ENCODE measurements around the gene PSMG3. TPM values are rescaled to one million over a fixed set of nuclear protein-coding genes. Genes with fewer than 3 reads are reported as not detected.
A peak's percentile ranks its signal among the peaks of the same experiment; 100 is the strongest.

The PSMG3 gene
- total RNA-seq (2021; ENCODE audit: unreplicated experiment), result 59.4 TPM
- polyA plus RNA-seq (2012; ENCODE audit: insufficient read length), result 81.5 TPM
- percentile 74 among the genes with signal in this experiment for Bru-seq, nascent RNA
- BruChase-seq, experiment 1, labeled RNA remaining after a 2-hour chase, result percentile 86 among the genes with signal in this experiment
- BruChase-seq, experiment 2, labeled RNA remaining after a 6-hour chase, result percentile 84 among the genes with signal in this experiment
- long read RNA-seq, transcript PSMG3-202 (2 exons, 1,391 nt), result major isoform, 27 of 137 reads
- long read RNA-seq, partial matches to known transcripts, result 0 of 137 reads
- long read RNA-seq, other reads (novel, unspliced or antisense), result 106 of 137 reads

GRCh38 chr7:1569833-1570632 is at the start of gene PSMG3:
TSS of gene PSMG3 (minus strand) at chr7:1570032. CDS start at chr7:1569339, 693 bp downstream.
- ChIA-PET POLR2A (interaction anchor here (0.5 to 1.2 kb wide), 2 partner anchors 14 to 432 kb away, joined by 3 read pairs; partner anchors contain the start of gene TMEM184A), CTCF (no interaction called here)
- Histone ChIP-seq H3K4me1 (ENCODE audit: control insufficient read depth, insufficient read depth, low read length) (peaks cover 31% of the 10 kb centered on the region), H3K4me3 (ENCODE audit: low read depth in 2 of 2, low read length in 2 of 2) (peak within 1 kb of the TSS; percentile 83 to 96), H3K9me3 (ENCODE audit: control insufficient read depth, insufficient read depth, low read depth, low read length) (no peaks in the 10 kb centered on the region), H3K27ac (ENCODE audit: low read length) (peak within 1 kb of the TSS; percentile 90), H3K36me3 (ENCODE audit: control insufficient read depth, insufficient read depth, low read length) (no peaks in the 10 kb centered on the region), H3K27me3 (ENCODE audit: control insufficient read depth, insufficient read depth, low read length) (no peaks in the 10 kb centered on the region)
- no peak for DNase-seq (ENCODE audit: low read depth, low spot score)
- peak; percentile 94 for ATAC-seq
- intact Hi-C loops (cut with micrococcal nuclease; ENCODE audit: unreplicated experiment) (no loop called here), in situ Hi-C loops (cut with HindIII; ENCODE audit: low pct_unique_long_range_greater_than_20kb, low sequenced_read_pairs) (no loop called here)
- no TSS peak for BruUV-seq (replicated peaks)
- TF ChIP-seq, protein P1, sequence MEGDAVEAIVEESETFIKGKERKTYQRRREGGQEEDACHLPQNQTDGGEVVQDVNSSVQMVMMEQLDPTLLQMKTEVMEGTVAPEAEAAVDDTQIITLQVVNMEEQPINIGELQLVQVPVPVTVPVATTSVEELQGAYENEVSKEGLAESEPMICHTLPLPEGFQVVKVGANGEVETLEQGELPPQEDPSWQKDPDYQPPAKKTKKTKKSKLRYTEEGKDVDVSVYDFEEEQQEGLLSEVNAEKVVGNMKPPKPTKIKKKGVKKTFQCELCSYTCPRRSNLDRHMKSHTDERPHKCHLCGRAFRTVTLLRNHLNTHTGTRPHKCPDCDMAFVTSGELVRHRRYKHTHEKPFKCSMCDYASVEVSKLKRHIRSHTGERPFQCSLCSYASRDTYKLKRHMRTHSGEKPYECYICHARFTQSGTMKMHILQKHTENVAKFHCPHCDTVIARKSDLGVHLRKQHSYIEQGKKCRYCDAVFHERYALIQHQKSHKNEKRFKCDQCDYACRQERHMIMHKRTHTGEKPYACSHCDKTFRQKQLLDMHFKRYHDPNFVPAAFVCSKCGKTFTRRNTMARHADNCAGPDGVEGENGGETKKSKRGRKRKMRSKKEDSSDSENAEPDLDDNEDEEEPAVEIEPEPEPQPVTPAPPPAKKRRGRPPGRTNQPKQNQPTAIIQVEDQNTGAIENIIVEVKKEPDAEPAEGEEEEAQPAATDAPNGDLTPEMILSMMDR (IDR thresholded peaks at IDR 0.05), result no peak
- no peak for TF ChIP-seq REST (IDR thresholded peaks at IDR 0.05; ENCODE audit: insufficient read depth in 1 of 2, low read depth in 2 of 2, low read length in 1 of 2)
- peak; percentile 91 for TF ChIP-seq POLR2AphosphoS5 (IDR thresholded peaks at IDR 0.05; ENCODE audit: low read depth, low read length)
- peak; percentile 43; the same call in 1 of the 2 replicates for TF ChIP-seq TCF7L2 (IDR thresholded peaks at IDR 0.05; ENCODE audit: low read depth, low read length)
- TF ChIP-seq SIN3A (IDR thresholded peaks at IDR 0.05; ENCODE audit: borderline replicate concordance, insufficient read depth, low read depth, low read length), result peak; percentile 85; the same call in 1 of the 2 replicates

- TF ChIP-seq, protein P1 (IDR thresholded peaks at IDR 0.05), result no peak
- TF ChIP-seq POLR2AphosphoS5 (IDR thresholded peaks at IDR 0.05; ENCODE audit: low read depth, low read length) (no peak), TCF7L2 (IDR thresholded peaks at IDR 0.05; ENCODE audit: low read depth, low read length) (no peak), REST (IDR thresholded peaks at IDR 0.05; ENCODE audit: insufficient read depth in 1 of 2, low read depth in 2 of 2, low read length in 1 of 2) (no peak), SIN3A (IDR thresholded peaks at IDR 0.05; ENCODE audit: borderline replicate concordance, insufficient read depth, low read depth, low read length) (no peak)
- CTCF ChIA-PET, result no interaction called here
- no peaks in the 10 kb centered on the region for H3K4me1 ChIP-seq (ENCODE audit: control insufficient read depth, insufficient read depth, low read length)
- no peaks in the 10 kb centered on the region for H3K9me3 ChIP-seq (ENCODE audit: control insufficient read depth, insufficient read depth, low read depth, low read length)
- POLR2A ChIA-PET, result no interaction called here
- H3K4me3 ChIP-seq (ENCODE audit: low read depth in 2 of 2, low read length in 2 of 2), result no peak overlapping the region
- no peak overlapping the region for H3K27ac ChIP-seq (ENCODE audit: low read length)
- H3K36me3 ChIP-seq (ENCODE audit: control insufficient read depth, insufficient read depth, low read length), result no peaks in the 10 kb centered on the region
- in situ Hi-C loops (cut with HindIII; ENCODE audit: low pct_unique_long_range_greater_than_20kb, low sequenced_read_pairs), result no loop called here
- intact Hi-C loops (cut with micrococcal nuclease; ENCODE audit: unreplicated experiment), result no loop called here
- H3K27me3 ChIP-seq (ENCODE audit: control insufficient read depth, insufficient read depth, low read length), result no peaks in the 10 kb centered on the region
- DNase-seq (ENCODE audit: low read depth, low spot score), result no peak
- BruUV-seq (replicated peaks), result no TSS peak
- ATAC-seq, result no peak
These were observed 48.6 kb upstream of the PSMG3 start for GRCh38 chr7:1618475-1618874.

Data from Panc1 (cell line).